Caco-2 (cell line): ENCODE data around the gene TAS2R16. TPM values are rescaled to one million over a fixed set of nuclear protein-coding genes. Genes with fewer than 3 reads are reported as not detected.

Experiments used
- BruUV-seq: library from RNA; stranded (reverse); fragments of 400-500 nt; replicated peaks from 2 replicates; lab custom pipeline; 2021; lab: Mats Ljungman, UMichigan
- CTCF ChIA-PET: fragments of 300-600 bp; sonication (Branson Sonifier 250); formaldehyde crosslinking; loops from one replicate; lab custom pipeline; 2022; ENCODE audit warnings: antibody characterized with exemption; lab: Charles Lee
- POLR2A ChIA-PET: fragments of 300-600 bp; sonication (Branson Sonifier 250); formaldehyde crosslinking; loops from one replicate; lab custom pipeline; 2022; ENCODE audit warnings: antibody characterized with exemption; lab: Charles Lee
- DNase-seq, 2 experiments: peaks; one replicate each; pipeline versions ENCODE4 v3.0.0 to v3.0.0-alpha.2; 2020 to 2022
- H3K27me3 ChIP-seq: replicated peaks from 2 replicates; pipeline ENCODE4 v1.6.0; 2011; ENCODE audit warnings: low read length; ENCODE audit not compliant: control insufficient read depth, insufficient read depth
- H3K36me3 ChIP-seq: 2 replicates; pipeline ENCODE4 v1.5.1; 2011; ENCODE audit warnings: low read length; ENCODE audit not compliant: control insufficient read depth, insufficient read depth
- H3K4me1 ChIP-seq: fragments of 250-450 bp; sonication (Bioruptor Pico); 2 replicates; pipeline ENCODE4 v1.5.1; 2020; ENCODE audit warnings: mild to moderate bottlenecking
- H3K4me3 ChIP-seq: 2 replicates; pipeline ENCODE4 v1.5.1; 2011; ENCODE audit warnings: low read depth, mild to moderate bottlenecking, control low read depth, low read length
- H3K9me3 ChIP-seq: fragments of 250-450 bp; sonication (Bioruptor Pico); 2 replicates; pipeline ENCODE4 v1.5.1; 2020; ENCODE audit warnings: mild to moderate bottlenecking, moderate library complexity
- H3K27ac Mint-ChIP-seq: one replicate; pipeline ENCODE4 v1.8.0; 2022; ENCODE audit warnings: mixed read lengths; ENCODE audit not compliant: unreplicated experiment
- H3K27me3 Mint-ChIP-seq: one replicate; pipeline ENCODE4 v1.8.0; 2022; ENCODE audit warnings: mixed read lengths; ENCODE audit not compliant: insufficient read depth, unreplicated experiment
- H3K36me3 Mint-ChIP-seq: one replicate; pipeline ENCODE4 v1.8.0; 2022; ENCODE audit warnings: mild to moderate bottlenecking, mixed read lengths; ENCODE audit not compliant: insufficient read depth, unreplicated experiment
- H3K4me1 Mint-ChIP-seq: one replicate; pipeline ENCODE4 v1.8.0; 2022; ENCODE audit warnings: low read depth, mixed read lengths; ENCODE audit not compliant: unreplicated experiment
- H3K4me3 Mint-ChIP-seq: one replicate; pipeline ENCODE4 v1.8.0; 2022; ENCODE audit warnings: mild to moderate bottlenecking, moderate library complexity, mixed read lengths; ENCODE audit not compliant: unreplicated experiment
- H3K9me3 Mint-ChIP-seq: one replicate; pipeline ENCODE4 v1.8.0; 2022; ENCODE audit warnings: mixed read lengths; ENCODE audit not compliant: unreplicated experiment
- CTCF ChIP-seq, 2 experiments: fragments of 200-600 bp in 1 of 2; IDR thresholded peaks; 1 replicate in 1 of 2; 2 replicates in 1 of 2; pipeline versions ENCODE4 v1.5.1 to v1.8.0; 2011 to 2022; ENCODE audit warnings: antibody characterized with exemption in 1 of 2, control low read depth in 1 of 2, inconsistent platforms in 1 of 2, low read depth in 1 of 2, low read length in 1 of 2, mild to moderate bottlenecking in 1 of 2, moderate library complexity in 1 of 2; ENCODE audit not compliant: insufficient read depth in 1 of 2, severe bottlenecking in 1 of 2, unreplicated experiment in 1 of 2
- intact Hi-C: fragments of 100-400 bp; cut with micrococcal nuclease; formaldehyde crosslinking; loops from one replicate; pipeline ENCODE4 v1.10.0; 2022; ENCODE audit not compliant: unreplicated experiment
- total RNA-seq: library from RNA; stranded (reverse); gene quantifications from 2 replicates; pipeline ENCODE4 v1.2.3, GENCODE V29; 2022

The TAS2R16 gene
- total RNA-seq, 1 experiment from 2014 or later = not detected

GRCh38 chr7:122951006-122951405 lies 44.5 kb downstream of the TAS2R16 start:
- no peaks in the 10 kb centered on the region for H3K36me3 Mint-ChIP-seq
- no peak overlapping the region for H3K27ac Mint-ChIP-seq
- no peak for TF ChIP-seq CTCF (IDR thresholded peaks at IDR 0.05; ENCODE audit: insufficient read depth in 1 of 2, low read depth in 1 of 2, low read length in 1 of 2, severe bottlenecking in 1 of 2, unreplicated experiment in 1 of 2)

GRCh38 chr7:122949186-122949585 lies 46.3 kb downstream of the TAS2R16 start:
- BruUV-seq = no TSS peak
- CTCF ChIA-PET = no interaction called here
- no peaks in the 10 kb centered on the region for H3K4me1 ChIP-seq
- no peak overlapping the region for H3K4me3 ChIP-seq
- intact Hi-C loops = no loop called here
- POLR2A ChIA-PET = no interaction called here
- no peaks in the 10 kb centered on the region; the same call in 1 of the 2 replicates for H3K27me3 ChIP-seq
- Mint-ChIP-seq H3K27ac (no peak overlapping the region), H3K27me3 (peaks cover 3% of the 10 kb centered on the region), H3K4me1 (no peaks in the 10 kb centered on the region), H3K9me3 (no peaks in the 10 kb centered on the region), H3K4me3 (no peak overlapping the region), H3K36me3 (no peaks in the 10 kb centered on the region)
- H3K36me3 ChIP-seq = no peaks in the 10 kb centered on the region
- TF ChIP-seq CTCF (IDR thresholded peaks at IDR 0.05; ENCODE audit: insufficient read depth in 1 of 2, low read depth in 1 of 2, low read length in 1 of 2, severe bottlenecking in 1 of 2, unreplicated experiment in 1 of 2) = no peak
- no peaks in the 10 kb centered on the region for H3K9me3 ChIP-seq
- no peak for DNase-seq

More at GRCh38 chr7:122951006-122951405, 44.5 kb downstream of the TAS2R16 start:
- no TSS peak for BruUV-seq
- Mint-ChIP-seq H3K4me1 (no peaks in the 10 kb centered on the region), H3K9me3 (no peaks in the 10 kb centered on the region), H3K4me3 (no peak overlapping the region), H3K27me3 (no peaks in the 10 kb centered on the region)
- Histone ChIP-seq H3K4me1 (no peaks in the 10 kb centered on the region), H3K27me3 (no peaks in the 10 kb centered on the region), H3K9me3 (no peaks in the 10 kb centered on the region), H3K36me3 (no peaks in the 10 kb centered on the region), H3K4me3 (no peak overlapping the region)
- no peak for DNase-seq
- ChIA-PET POLR2A (no interaction called here), CTCF (no interaction called here)
- intact Hi-C loops = no loop called here

Other genes starting within 250 kb of the TAS2R16 start
- gene CADPS2, start 109.2 kb downstream of the TAS2R16 start, total RNA-seq = 2.7 and 3.6 TPM in 2 replicates
- gene SLC13A1, start 204.3 kb upstream of the TAS2R16 start, total RNA-seq = not detected in 2 replicates